MM.1S (cell line): ENCODE data around the gene CIAO1.
"Not testable (repeated sequence)": the region's sequence is repeated elsewhere in the genome, so short reads cannot be mapped to it uniquely, and the experiment has no call there.

Source experiments
- DNase-seq: peaks from one replicate; pipeline ENCODE4 v3.0.0-alpha.2; 2015
- H2AFZ ChIP-seq: fragments of 300-600 bp; sonication (generic); 2 replicates; pipeline ENCODE4 v1.6.0; 2016; ENCODE audit warnings: antibody characterized with exemption, low read length
- H3F3A ChIP-seq: fragments of 300-600 bp; sonication (generic); 2 replicates; pipeline ENCODE4 v1.6.1; 2016; ENCODE audit warnings: mild to moderate bottlenecking, antibody characterized with exemption, low read length, moderate library complexity, mixed read lengths; ENCODE audit not compliant: insufficient read depth
- H3K27ac ChIP-seq: fragments of 300-600 bp; sonication (generic); 2 replicates; pipeline ENCODE4 v1.5.1; 2016; ENCODE audit warnings: mild to moderate bottlenecking, low read length
- H3K27me3 ChIP-seq: fragments of 300-600 bp; sonication (generic); replicated peaks from 2 replicates; pipeline ENCODE4 v1.6.0; 2016; ENCODE audit warnings: low read length; ENCODE audit not compliant: insufficient read depth
- H3K36me3 ChIP-seq: fragments of 300-600 bp; sonication (generic); replicated peaks from 2 replicates; pipeline ENCODE4 v1.6.1; 2016; ENCODE audit warnings: mild to moderate bottlenecking, low read length, mixed read lengths; ENCODE audit not compliant: insufficient read depth
- H3K4me1 ChIP-seq: fragments of 300-600 bp; sonication (generic); 2 replicates; pipeline ENCODE4 v1.6.1; 2016; ENCODE audit warnings: low read length, mixed read lengths
- H3K4me2 ChIP-seq: fragments of 300-600 bp; sonication (generic); 2 replicates; pipeline ENCODE4 v1.6.0; 2016; ENCODE audit warnings: low read depth, low read length
- H3K4me3 ChIP-seq: fragments of 300-600 bp; sonication (generic); 2 replicates; pipeline ENCODE4 v1.5.1; 2016; ENCODE audit warnings: low read length, mixed read lengths
- H3K79me2 ChIP-seq: fragments of 300-600 bp; sonication (generic); 2 replicates; pipeline ENCODE4 v1.6.1; 2016; ENCODE audit warnings: mixed run types, low read length, mixed read lengths
- H3K9ac ChIP-seq: fragments of 300-600 bp; sonication (generic); 2 replicates; pipeline ENCODE4 v1.6.1; 2016; ENCODE audit warnings: low read length, mixed read lengths
- H3K9me2 ChIP-seq: fragments of 300-600 bp; sonication (generic); replicated peaks from 2 replicates; pipeline ENCODE4 v1.6.1; 2016; ENCODE audit warnings: mild to moderate bottlenecking, low read length, mixed read lengths; ENCODE audit not compliant: insufficient read depth
- H3K9me3 ChIP-seq: fragments of 300-600 bp; sonication (generic); replicated peaks from 2 replicates; pipeline ENCODE4 v1.6.1; 2016; ENCODE audit warnings: mild to moderate bottlenecking, low read length, mixed read lengths; ENCODE audit not compliant: insufficient read depth
- H4K20me1 ChIP-seq: fragments of 300-600 bp; sonication (generic); 2 replicates; pipeline ENCODE4 v1.6.1; 2016; ENCODE audit warnings: mild to moderate bottlenecking, low read length, moderate library complexity, mixed read lengths; ENCODE audit not compliant: insufficient read depth
- CTCF ChIP-seq: fragments of 300-600 bp; sonication (generic); IDR thresholded peaks from 2 replicates; pipeline ENCODE4 v1.5.1; 2016; ENCODE audit warnings: antibody characterized with exemption, low read length, mixed read lengths
- EZH2 ChIP-seq: fragments of 300-600 bp; sonication (generic); optimal IDR thresholded peaks from 2 replicates; pipeline ENCODE3; 2017; ENCODE audit warnings: low read depth, mild to moderate bottlenecking, antibody characterized with exemption, low read length, mixed read lengths
- EZH2phosphoT487 ChIP-seq: fragments of 300-600 bp; sonication (generic); IDR thresholded peaks from 2 replicates; pipeline ENCODE4 v1.6.1; 2018; ENCODE audit warnings: antibody characterized with exemption, low read length

Gene CIAO1

DNA sequence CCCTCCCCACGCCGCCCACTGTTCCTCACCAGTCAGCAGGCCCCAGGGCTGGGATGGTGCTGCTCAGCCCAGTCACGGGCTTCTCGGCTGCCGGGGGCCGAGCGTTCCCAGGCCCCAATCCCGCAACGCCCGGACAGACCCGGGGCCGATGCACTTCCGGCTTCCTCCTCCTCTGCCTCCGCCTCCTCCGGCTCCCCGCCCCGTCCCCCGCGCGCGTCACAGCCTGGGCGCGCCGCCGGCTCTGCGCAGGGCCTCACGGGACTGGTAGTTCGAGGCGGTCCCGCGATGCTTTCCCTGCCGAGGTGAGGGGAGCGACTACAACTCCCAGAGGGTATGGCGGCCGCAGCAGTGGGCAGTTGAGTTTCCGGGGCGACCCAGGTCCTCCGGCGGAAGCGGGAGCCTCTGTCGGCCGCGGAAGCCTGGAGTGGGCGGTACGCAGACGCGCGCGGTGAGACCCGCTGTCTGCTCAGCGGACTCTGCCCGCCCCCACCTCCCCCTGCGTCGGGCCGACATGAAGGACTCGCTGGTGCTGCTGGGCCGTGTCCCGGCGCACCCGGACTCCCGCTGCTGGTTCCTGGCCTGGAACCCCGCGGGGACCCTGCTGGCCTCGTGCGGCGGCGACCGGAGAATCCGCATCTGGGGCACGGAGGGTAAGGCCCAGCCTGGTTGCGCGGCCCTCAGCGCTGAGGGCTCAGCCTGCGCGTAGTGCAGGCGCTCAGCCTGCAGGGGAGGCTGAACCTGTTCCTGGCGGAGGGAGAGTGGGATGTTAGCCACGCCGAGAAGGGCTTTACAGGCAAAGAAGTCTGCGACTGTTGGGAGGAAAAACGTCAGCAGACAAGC lies at the start of gene CIAO1, which contains the start of gene TMEM127:
CIAO1 (plus strand) TSS at position 386 of the 840 bp plus-strand sequence; CDS start at position 512, 126 bp downstream.
TMEM127 (minus strand) TSS at position 158 of the 840 bp plus-strand sequence. CDS start 616 bp downstream, outside the sequence.
- H2AFZ ChIP-seq: peak within 1 kb of the TSS; percentile 91
- peaks cover 26% of the 10 kb centered on the region for H3K4me1 ChIP-seq
- H3K4me2 ChIP-seq: peak within 1 kb of the TSS; percentile 91
- H3K27me3 ChIP-seq: no peaks in the 10 kb centered on the region
- H4K20me1 ChIP-seq: no peaks in the 10 kb centered on the region
- H3K36me3 ChIP-seq: peaks cover 11% of the 10 kb centered on the region; the same call in 1 of the 2 replicates
- peaks cover 76% of the 10 kb centered on the region for H3K79me2 ChIP-seq
- TF ChIP-seq EZH2phosphoT487 (no peak), CTCF (peak; percentile 51)
- H3K4me3 ChIP-seq: peak within 1 kb of the TSS; percentile 100
- no peaks in the 10 kb centered on the region for H3K9me3 ChIP-seq
- peak; percentile 98 for DNase-seq
- H3K27ac ChIP-seq: peak within 1 kb of the TSS; percentile 60; the same call in 1 of the 2 replicates
- H3K9ac ChIP-seq: peak within 1 kb of the TSS; percentile 87
- H3F3A ChIP-seq: peaks cover 9% of the 10 kb centered on the region
- no peaks in the 10 kb centered on the region for H3K9me2 ChIP-seq

GRCh38 chr2:96218508-96219131 lies 47.4 kb upstream of the CIAO1 start:
- Histone ChIP-seq H3K4me2 (no peak overlapping the region), H3K36me3 (no peaks in the 10 kb centered on the region), H2AFZ (no peak overlapping the region), H3K27me3 (no peaks in the 10 kb centered on the region), H3K4me1 (no peaks in the 10 kb centered on the region), H3K9ac (no peak overlapping the region), H3K4me3 (no peak overlapping the region), H3K79me2 (peaks cover 7% of the 10 kb centered on the region; the same call in 1 of the 2 replicates), H4K20me1 (no peaks in the 10 kb centered on the region), H3K9me3 (no peaks in the 10 kb centered on the region), H3K27ac (no peak overlapping the region), H3F3A (no peaks in the 10 kb centered on the region), H3K9me2 (no peaks in the 10 kb centered on the region)
- DNase-seq: no peak
- no peak for TF ChIP-seq EZH2
- no peak for TF ChIP-seq EZH2phosphoT487
- no peak for TF ChIP-seq CTCF

DNA sequence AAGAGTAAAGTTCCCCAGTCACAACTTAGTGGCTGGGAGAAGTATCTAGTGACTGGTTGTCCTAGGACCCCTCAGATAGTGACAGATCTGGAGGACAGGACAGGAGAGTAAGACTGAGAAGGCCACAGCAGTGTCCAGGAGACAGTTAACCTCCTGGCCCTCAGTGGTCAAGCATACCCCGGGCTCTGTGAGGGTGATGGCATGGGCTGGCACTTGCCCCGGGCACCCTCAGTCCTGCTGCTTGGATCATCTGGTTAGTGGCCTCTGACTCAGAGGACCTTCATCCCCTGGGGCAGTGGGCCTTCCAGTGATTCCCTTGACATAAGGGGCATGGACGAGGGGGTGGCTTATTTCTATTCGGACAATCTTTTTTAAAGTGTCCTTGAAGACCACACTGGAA lies 46.1 kb upstream of the CIAO1 start:
- not testable (repeated sequence) for H3K9me3 ChIP-seq, H3K79me2 ChIP-seq, DNase-seq, H3K9ac ChIP-seq, H3K9me2 ChIP-seq, H3K27ac ChIP-seq, H3K4me1 ChIP-seq, H3K4me3 ChIP-seq, H3K4me2 ChIP-seq, H3F3A ChIP-seq, H3K27me3 ChIP-seq, H4K20me1 ChIP-seq, H2AFZ ChIP-seq, H3K36me3 ChIP-seq

DNA sequence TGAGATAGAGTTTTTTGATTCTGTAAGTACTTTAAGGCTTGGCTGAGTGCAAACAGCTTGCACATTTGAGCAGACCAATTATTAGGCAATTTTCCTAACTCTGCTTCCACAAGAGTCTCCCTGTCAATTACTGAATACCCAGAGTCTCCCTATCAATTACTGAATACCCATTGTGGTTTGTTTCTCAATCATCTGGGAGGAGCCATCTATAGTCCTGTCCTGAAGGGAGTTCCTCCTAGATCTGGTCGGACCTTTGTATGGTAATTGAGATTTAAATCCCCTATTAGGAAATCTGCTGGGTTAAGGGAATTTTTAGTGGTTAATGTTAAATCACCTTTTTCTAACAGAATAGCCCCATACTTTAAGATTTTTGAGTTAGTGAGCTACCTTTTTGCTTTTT lies 44.9 kb upstream of the CIAO1 start:
- not testable (repeated sequence) for H2AFZ ChIP-seq, H3K27ac ChIP-seq, H4K20me1 ChIP-seq, H3K9me2 ChIP-seq, H3K79me2 ChIP-seq, H3K9ac ChIP-seq, H3K9me3 ChIP-seq, DNase-seq, H3K4me2 ChIP-seq, H3K27me3 ChIP-seq, H3K36me3 ChIP-seq, H3K4me3 ChIP-seq
- H3K4me1 ChIP-seq: peaks cover 14% of the 10 kb centered on the region
- peaks cover 16% of the 10 kb centered on the region for H3F3A ChIP-seq
